SK-N-SH treated with all-trans-retinoic acid at 6 μM for 48 hours (cell line): ENCODE data around the gene TNFRSF18.

Experiments
- ATAC-seq: fragments of 200-7000 bp; cut with Tn5 transposase; 3 replicates; pipeline ENCODE4 v1.9.1; 2020; ENCODE audit warnings: mild to moderate bottlenecking, moderate library complexity
- ARNTL ChIP-seq: fragments of 450-650 bp; formaldehyde crosslinking; IDR thresholded peaks from 2 replicates; pipeline ENCODE4 v1.5.0; 2020; ENCODE audit warnings: low read depth, mild to moderate bottlenecking, moderate library complexity, borderline replicate concordance
- CSDC2 ChIP-seq: fragments of 250-450 bp; sonication (Bioruptor Pico); IDR thresholded peaks from 2 replicates; pipeline ENCODE4 v1.5.0; 2020; ENCODE audit warnings: mild to moderate bottlenecking, moderate library complexity
- ESRRG ChIP-seq: fragments of 250-450 bp; sonication (Bioruptor Pico); IDR thresholded peaks from 2 replicates; pipeline ENCODE4 v1.6.1; 2021; ENCODE audit warnings: mild to moderate bottlenecking
- GLIS3 ChIP-seq: fragments of 250-450 bp; sonication (Bioruptor Pico); IDR thresholded peaks from 2 replicates; pipeline ENCODE4 v1.5.0; 2020; ENCODE audit warnings: mild to moderate bottlenecking, moderate library complexity
- OSR1 ChIP-seq: fragments of 250-450 bp; sonication (Bioruptor Pico); IDR thresholded peaks from 2 replicates; pipeline ENCODE4 v1.8.0; 2022; ENCODE audit warnings: moderate library complexity, mild to moderate bottlenecking, inconsistent platforms
- PPARA ChIP-seq: fragments of 250-450 bp; sonication (Bioruptor Pico); IDR thresholded peaks from 2 replicates; pipeline ENCODE4 v1.5.0; 2020; ENCODE audit warnings: mild to moderate bottlenecking, borderline replicate concordance
- RARB ChIP-seq: fragments of 250-450 bp; sonication (Bioruptor Pico); IDR thresholded peaks from 2 replicates; pipeline ENCODE4 v1.8.0; 2021; ENCODE audit warnings: mild to moderate bottlenecking, moderate library complexity
- SNAI2 ChIP-seq: fragments of 250-450 bp; sonication (Bioruptor Pico); IDR thresholded peaks from 2 replicates; pipeline ENCODE4 v1.5.0; 2020; ENCODE audit warnings: mild to moderate bottlenecking, moderate library complexity
- TCF4 ChIP-seq: fragments of 250-450 bp; sonication (Bioruptor Pico); IDR thresholded peaks from 2 replicates; pipeline ENCODE4 v1.8.0; 2021; ENCODE audit warnings: mild to moderate bottlenecking, moderate library complexity, borderline replicate concordance
- ZC3H10 ChIP-seq: fragments of 250-450 bp; sonication (Bioruptor Pico); IDR thresholded peaks from 2 replicates; pipeline ENCODE4 v1.5.1; 2021; ENCODE audit warnings: mild to moderate bottlenecking, moderate library complexity
- ZFP3 ChIP-seq: fragments of 250-450 bp; sonication (Bioruptor Pico); IDR thresholded peaks from 2 replicates; pipeline ENCODE4 v1.5.0; 2020; ENCODE audit warnings: mild to moderate bottlenecking, moderate library complexity
- ZFP30 ChIP-seq: fragments of 450-650 bp; formaldehyde crosslinking; IDR thresholded peaks from 2 replicates; pipeline ENCODE4 v1.5.0; 2022; ENCODE audit warnings: mild to moderate bottlenecking, moderate library complexity
- ZNF565 ChIP-seq: fragments of 450-650 bp; formaldehyde crosslinking; conservative IDR thresholded peaks from 2 replicates; pipeline ENCODE4 v1.5.0; 2020; ENCODE audit warnings: low read depth, mild to moderate bottlenecking, moderate library complexity
- ZNF70 ChIP-seq: fragments of 450-650 bp; formaldehyde crosslinking; IDR thresholded peaks from 2 replicates; pipeline ENCODE4 v1.5.0; 2020; ENCODE audit warnings: mild to moderate bottlenecking, moderate library complexity
- TF ChIP-seq, protein P1 (sequence below): fragments of 250-450 bp; sonication (Bioruptor Pico); IDR thresholded peaks from 2 replicates; pipeline ENCODE4 v1.8.0; 2021; ENCODE audit warnings: low read depth, mild to moderate bottlenecking, moderate library complexity, borderline replicate concordance
- TF ChIP-seq, protein P2 (sequence below): fragments of 250-450 bp; sonication (Bioruptor Pico); IDR thresholded peaks from 2 replicates; pipeline ENCODE4 v1.8.0; 2020; ENCODE audit warnings: mild to moderate bottlenecking, moderate library complexity, borderline replicate concordance
- TF ChIP-seq, protein P3 (sequence below): fragments of 250-450 bp; sonication (Bioruptor Pico); IDR thresholded peaks from 2 replicates; pipeline ENCODE4 v1.5.1; 2021; ENCODE audit warnings: mild to moderate bottlenecking, moderate library complexity
- TF ChIP-seq, protein P4 (sequence below): fragments of 250-450 bp; sonication (Bioruptor Pico); IDR thresholded peaks from 2 replicates; pipeline ENCODE4 v1.5.0; 2020; ENCODE audit warnings: mild to moderate bottlenecking, moderate library complexity
- TF ChIP-seq, protein P5 (sequence below): fragments of 250-450 bp; sonication (Bioruptor Pico); IDR thresholded peaks from 2 replicates; pipeline ENCODE4 v1.5.1; 2020; ENCODE audit warnings: low read depth, mild to moderate bottlenecking, moderate library complexity

The TNFRSF18 gene

DNA sequence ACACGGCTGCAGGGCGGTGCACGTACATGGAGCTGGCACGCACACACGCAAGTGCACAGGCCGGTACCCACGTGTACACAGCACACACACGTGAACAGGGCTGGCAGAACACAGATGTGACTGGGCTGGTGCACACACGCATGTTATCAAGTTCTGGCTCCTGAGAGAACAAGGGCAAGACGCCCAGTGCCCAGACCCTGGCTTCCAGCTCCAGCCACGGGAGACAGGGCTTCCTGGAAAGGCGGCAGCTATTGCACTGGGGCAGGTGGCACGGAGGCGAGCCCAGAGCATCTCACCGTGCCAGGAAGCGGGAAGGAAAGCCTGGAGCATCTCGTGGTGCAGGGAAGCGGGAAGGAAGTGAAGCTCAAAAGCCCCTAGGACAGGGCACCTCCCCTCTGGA lies 19.5 kb upstream of the TNFRSF18 start:
- TF ChIP-seq SNAI2 (CRISPR knock-in tag), result no peak
- TF ChIP-seq, protein P1, sequence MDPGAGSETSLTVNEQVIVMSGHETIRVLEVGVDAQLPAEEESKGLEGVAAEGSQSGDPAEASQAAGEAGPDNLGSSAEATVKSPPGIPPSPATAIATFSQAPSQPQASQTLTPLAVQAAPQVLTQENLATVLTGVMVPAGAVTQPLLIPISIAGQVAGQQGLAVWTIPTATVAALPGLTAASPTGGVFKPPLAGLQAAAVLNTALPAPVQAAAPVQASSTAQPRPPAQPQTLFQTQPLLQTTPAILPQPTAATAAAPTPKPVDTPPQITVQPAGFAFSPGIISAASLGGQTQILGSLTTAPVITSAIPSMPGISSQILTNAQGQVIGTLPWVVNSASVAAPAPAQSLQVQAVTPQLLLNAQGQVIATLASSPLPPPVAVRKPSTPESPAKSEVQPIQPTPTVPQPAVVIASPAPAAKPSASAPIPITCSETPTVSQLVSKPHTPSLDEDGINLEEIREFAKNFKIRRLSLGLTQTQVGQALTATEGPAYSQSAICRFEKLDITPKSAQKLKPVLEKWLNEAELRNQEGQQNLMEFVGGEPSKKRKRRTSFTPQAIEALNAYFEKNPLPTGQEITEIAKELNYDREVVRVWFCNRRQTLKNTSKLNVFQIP (CRISPR knock-in tag), result no peak
- TF ChIP-seq GLIS3, result no peak
- no peak for TF ChIP-seq RARB (CRISPR knock-in tag)
- TF ChIP-seq OSR1 (CRISPR knock-in tag), result no peak
- no peak for TF ChIP-seq ZNF565 (CRISPR knock-in tag)
- no peak for TF ChIP-seq ZNF70 (CRISPR knock-in tag)
- no peak for TF ChIP-seq ESRRG (CRISPR knock-in tag)
- ATAC-seq, result no peak

DNA sequence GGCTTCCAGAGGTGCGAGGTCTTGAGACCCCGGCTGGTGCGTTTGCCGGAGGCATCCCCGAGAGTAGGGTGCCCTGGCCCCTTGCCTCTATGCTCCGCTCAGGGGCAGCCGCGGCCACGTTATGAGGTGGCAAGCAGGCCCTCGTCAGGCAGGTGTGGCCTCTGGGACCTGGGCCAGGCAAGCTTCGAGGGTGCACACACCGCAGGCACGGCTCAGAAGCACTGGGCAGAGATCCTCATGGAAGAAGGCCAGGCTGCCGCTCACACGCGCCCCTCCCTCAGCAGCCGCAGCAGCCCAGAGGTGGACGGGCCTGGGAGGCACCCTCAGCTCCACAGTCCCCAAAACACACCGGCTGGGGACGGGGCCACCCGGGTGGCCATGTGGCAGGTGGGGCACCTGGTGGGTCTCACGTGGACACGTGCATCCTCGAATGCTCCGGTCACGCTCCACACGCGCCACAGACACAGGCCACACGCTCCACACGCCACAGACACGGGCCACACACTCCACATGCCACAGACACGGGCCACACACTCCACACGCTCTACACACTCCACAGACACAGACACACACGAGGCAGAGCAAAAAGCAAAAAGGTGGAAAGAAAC lies 18.9 kb upstream of the TNFRSF18 start:
- TF ChIP-seq TCF4 (no peak), ESRRG (CRISPR knock-in tag) (no peak), ZFP3 (no peak), ZNF565 (CRISPR knock-in tag) (no peak), ZNF70 (CRISPR knock-in tag) (no peak), ZFP30 (no peak), ZC3H10 (CRISPR knock-in tag) (no peak), CSDC2 (no peak)
- TF ChIP-seq, protein P2, sequence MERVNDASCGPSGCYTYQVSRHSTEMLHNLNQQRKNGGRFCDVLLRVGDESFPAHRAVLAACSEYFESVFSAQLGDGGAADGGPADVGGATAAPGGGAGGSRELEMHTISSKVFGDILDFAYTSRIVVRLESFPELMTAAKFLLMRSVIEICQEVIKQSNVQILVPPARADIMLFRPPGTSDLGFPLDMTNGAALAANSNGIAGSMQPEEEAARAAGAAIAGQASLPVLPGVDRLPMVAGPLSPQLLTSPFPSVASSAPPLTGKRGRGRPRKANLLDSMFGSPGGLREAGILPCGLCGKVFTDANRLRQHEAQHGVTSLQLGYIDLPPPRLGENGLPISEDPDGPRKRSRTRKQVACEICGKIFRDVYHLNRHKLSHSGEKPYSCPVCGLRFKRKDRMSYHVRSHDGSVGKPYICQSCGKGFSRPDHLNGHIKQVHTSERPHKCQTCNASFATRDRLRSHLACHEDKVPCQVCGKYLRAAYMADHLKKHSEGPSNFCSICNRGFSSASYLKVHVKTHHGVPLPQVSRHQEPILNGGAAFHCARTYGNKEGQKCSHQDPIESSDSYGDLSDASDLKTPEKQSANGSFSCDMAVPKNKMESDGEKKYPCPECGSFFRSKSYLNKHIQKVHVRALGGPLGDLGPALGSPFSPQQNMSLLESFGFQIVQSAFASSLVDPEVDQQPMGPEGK (CRISPR knock-in tag), result no peak
- TF ChIP-seq, protein P1 (CRISPR knock-in tag), result no peak
- TF ChIP-seq, protein P3, sequence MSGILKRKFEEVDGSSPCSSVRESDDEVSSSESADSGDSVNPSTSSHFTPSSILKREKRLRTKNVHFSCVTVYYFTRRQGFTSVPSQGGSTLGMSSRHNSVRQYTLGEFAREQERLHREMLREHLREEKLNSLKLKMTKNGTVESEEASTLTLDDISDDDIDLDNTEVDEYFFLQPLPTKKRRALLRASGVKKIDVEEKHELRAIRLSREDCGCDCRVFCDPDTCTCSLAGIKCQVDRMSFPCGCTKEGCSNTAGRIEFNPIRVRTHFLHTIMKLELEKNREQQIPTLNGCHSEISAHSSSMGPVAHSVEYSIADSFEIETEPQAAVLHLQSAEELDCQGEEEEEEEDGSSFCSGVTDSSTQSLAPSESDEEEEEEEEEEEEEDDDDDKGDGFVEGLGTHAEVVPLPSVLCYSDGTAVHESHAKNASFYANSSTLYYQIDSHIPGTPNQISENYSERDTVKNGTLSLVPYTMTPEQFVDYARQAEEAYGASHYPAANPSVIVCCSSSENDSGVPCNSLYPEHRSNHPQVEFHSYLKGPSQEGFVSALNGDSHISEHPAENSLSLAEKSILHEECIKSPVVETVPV (CRISPR knock-in tag), result no peak
- TF ChIP-seq, protein P4, sequence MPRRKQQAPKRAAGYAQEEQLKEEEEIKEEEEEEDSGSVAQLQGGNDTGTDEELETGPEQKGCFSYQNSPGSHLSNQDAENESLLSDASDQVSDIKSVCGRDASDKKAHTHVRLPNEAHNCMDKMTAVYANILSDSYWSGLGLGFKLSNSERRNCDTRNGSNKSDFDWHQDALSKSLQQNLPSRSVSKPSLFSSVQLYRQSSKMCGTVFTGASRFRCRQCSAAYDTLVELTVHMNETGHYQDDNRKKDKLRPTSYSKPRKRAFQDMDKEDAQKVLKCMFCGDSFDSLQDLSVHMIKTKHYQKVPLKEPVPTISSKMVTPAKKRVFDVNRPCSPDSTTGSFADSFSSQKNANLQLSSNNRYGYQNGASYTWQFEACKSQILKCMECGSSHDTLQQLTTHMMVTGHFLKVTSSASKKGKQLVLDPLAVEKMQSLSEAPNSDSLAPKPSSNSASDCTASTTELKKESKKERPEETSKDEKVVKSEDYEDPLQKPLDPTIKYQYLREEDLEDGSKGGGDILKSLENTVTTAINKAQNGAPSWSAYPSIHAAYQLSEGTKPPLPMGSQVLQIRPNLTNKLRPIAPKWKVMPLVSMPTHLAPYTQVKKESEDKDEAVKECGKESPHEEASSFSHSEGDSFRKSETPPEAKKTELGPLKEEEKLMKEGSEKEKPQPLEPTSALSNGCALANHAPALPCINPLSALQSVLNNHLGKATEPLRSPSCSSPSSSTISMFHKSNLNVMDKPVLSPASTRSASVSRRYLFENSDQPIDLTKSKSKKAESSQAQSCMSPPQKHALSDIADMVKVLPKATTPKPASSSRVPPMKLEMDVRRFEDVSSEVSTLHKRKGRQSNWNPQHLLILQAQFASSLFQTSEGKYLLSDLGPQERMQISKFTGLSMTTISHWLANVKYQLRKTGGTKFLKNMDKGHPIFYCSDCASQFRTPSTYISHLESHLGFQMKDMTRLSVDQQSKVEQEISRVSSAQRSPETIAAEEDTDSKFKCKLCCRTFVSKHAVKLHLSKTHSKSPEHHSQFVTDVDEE (CRISPR knock-in tag), result no peak
- TF ChIP-seq, protein P5, sequence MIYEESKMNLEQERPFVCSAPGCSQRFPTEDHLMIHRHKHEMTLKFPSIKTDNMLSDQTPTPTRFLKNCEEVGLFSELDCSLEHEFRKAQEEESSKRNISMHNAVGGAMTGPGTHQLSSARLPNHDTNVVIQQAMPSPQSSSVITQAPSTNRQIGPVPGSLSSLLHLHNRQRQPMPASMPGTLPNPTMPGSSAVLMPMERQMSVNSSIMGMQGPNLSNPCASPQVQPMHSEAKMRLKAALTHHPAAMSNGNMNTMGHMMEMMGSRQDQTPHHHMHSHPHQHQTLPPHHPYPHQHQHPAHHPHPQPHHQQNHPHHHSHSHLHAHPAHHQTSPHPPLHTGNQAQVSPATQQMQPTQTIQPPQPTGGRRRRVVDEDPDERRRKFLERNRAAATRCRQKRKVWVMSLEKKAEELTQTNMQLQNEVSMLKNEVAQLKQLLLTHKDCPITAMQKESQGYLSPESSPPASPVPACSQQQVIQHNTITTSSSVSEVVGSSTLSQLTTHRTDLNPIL (CRISPR knock-in tag), result no peak
- no peak for ATAC-seq

DNA sequence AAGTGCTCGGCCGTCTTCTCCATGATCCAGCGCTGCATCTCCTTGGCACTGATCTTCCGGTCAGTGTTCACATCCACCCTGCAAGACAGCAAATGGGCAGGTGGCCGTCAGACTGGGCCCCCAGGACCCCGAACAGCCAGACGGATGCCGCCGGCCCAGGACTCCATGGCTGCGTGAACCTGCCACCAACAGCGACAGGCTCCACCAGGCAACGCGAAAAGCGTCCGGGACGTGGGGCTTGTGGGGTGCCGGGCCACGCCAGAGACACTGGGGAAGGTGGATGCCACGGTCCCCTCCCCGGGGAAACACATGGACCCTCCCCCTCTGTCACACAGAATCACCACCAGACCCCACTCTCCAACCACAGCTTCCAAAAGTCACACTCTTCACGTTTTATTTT lies 17.5 kb upstream of the TNFRSF18 start:
- no peak for ATAC-seq
- no peak for TF ChIP-seq PPARA
- TF ChIP-seq ARNTL, result no peak
- TF ChIP-seq, protein P2 (CRISPR knock-in tag), result no peak
- no peak for TF ChIP-seq RARB (CRISPR knock-in tag)
- TF ChIP-seq, protein P3 (CRISPR knock-in tag), result no peak
- TF ChIP-seq, all 23 proteins: peak for 0
